Measurements from ENCODE around the gene FAR1. TPM values are rescaled to one million over a fixed set of nuclear protein-coding genes. Genes with fewer than 3 reads are reported as not detected.

The FAR1 gene
- total RNA-seq, 4 donors from 2014 or later = 37.5 to 61.5 (median 38.8) TPM

GRCh38 chr11:13635804-13636203, 32.7 kb upstream of the FAR1 start:
- H3K9me3 ChIP-seq = peaks cover 0 to 5% (median 0%) of the 10 kb centered on the region in 3 donors
- no peak overlapping the region for H3K4me3 ChIP-seq
- TF ChIP-seq POLR2A (IDR thresholded peaks at IDR 0.05) = no peak
- no peak for TF ChIP-seq POLR2AphosphoS5 (IDR thresholded peaks at IDR 0.05)
- no peak for TF ChIP-seq CTCF (IDR thresholded peaks at IDR 0.05)
- TF ChIP-seq EP300 (IDR thresholded peaks at IDR 0.05) = no peak
- H3K4me1 ChIP-seq = no peaks in the 10 kb centered on the region
- H3K27ac ChIP-seq = no peak overlapping the region
- H3K27me3 ChIP-seq = no peaks in the 10 kb centered on the region
- no peak for ATAC-seq
- H3K36me3 ChIP-seq = no peaks in the 10 kb centered on the region

GRCh38 chr11:13637125-13638069, 31.1 kb upstream of the FAR1 start:
- Histone ChIP-seq H3K27me3 (no peaks in the 10 kb centered on the region), H3K4me1 (no peaks in the 10 kb centered on the region), H3K27ac (no peak overlapping the region), H3K36me3 (no peaks in the 10 kb centered on the region), H3K4me3 (no peak overlapping the region), H3K9me3 (peaks cover 0 to 5% (median 0%) of the 10 kb centered on the region in 3 donors)
- 69 to 72% methylated on average over 4 of the region's 4 CpGs for WGBS, 2 donors (ENCODE audit: low coverage in 1 of 2)
- no peak for ATAC-seq
- TF ChIP-seq POLR2AphosphoS5 (IDR thresholded peaks at IDR 0.05) (no peak), POLR2A (IDR thresholded peaks at IDR 0.05) (no peak), CTCF (IDR thresholded peaks at IDR 0.05) (no peak)

GRCh38 chr11:13638422-13638821, 30.0 kb upstream of the FAR1 start:
- no peak overlapping the region for H3K4me3 ChIP-seq
- H3K9me3 ChIP-seq = peaks cover 0 to 5% (median 0%) of the 10 kb centered on the region in 3 donors
- TF ChIP-seq POLR2AphosphoS5 (IDR thresholded peaks at IDR 0.05) = no peak
- TF ChIP-seq CTCF (IDR thresholded peaks at IDR 0.05) = no peak
- TF ChIP-seq EP300 (IDR thresholded peaks at IDR 0.05) = no peak
- TF ChIP-seq POLR2A (IDR thresholded peaks at IDR 0.05) = no peak
- H3K27ac ChIP-seq = no peak overlapping the region
- H3K4me1 ChIP-seq = no peaks in the 10 kb centered on the region
- H3K36me3 ChIP-seq = no peaks in the 10 kb centered on the region
- no peak for ATAC-seq
- no peaks in the 10 kb centered on the region for H3K27me3 ChIP-seq

GRCh38 chr11:13644997-13645687, 23.3 kb upstream of the FAR1 start:
- TF ChIP-seq EP300 (IDR thresholded peaks at IDR 0.05) = no peak
- TF ChIP-seq CTCF (IDR thresholded peaks at IDR 0.05) = no peak
- no peak for TF ChIP-seq POLR2A (IDR thresholded peaks at IDR 0.05)
- TF ChIP-seq POLR2AphosphoS5 (IDR thresholded peaks at IDR 0.05) = no peak
- H3K27me3 ChIP-seq = no peaks in the 10 kb centered on the region
- no peak for ATAC-seq
- no peak overlapping the region for H3K4me3 ChIP-seq
- no peaks in the 10 kb centered on the region for H3K9me3 ChIP-seq
- H3K4me1 ChIP-seq = no peaks in the 10 kb centered on the region
- WGBS, 2 donors (ENCODE audit: low coverage in 1 of 2) = 60 to 78% methylated on average over 7 of the region's 7 CpGs
- no peak overlapping the region for H3K27ac ChIP-seq
- no peaks in the 10 kb centered on the region for H3K36me3 ChIP-seq

All from gastroesophageal sphincter (tissue), 4 donors.